AG04450 (cell line): ENCODE measurements around the gene PHF19. TPM values are rescaled to one million over a fixed set of nuclear protein-coding genes. Genes with fewer than 3 reads are reported as not detected.
A peak's percentile ranks its signal among the peaks of the same experiment; 100 is the strongest.

ENCODE experiments used
- CTCF ChIA-PET: fragments of 300-600, 350-600 bp; formaldehyde crosslinking; extraction: SDS; loops from one replicate; lab custom pipeline; 2022; ENCODE audit warnings: antibody characterized with exemption, inconsistent platforms; lab: Charles Lee
- POLR2A ChIA-PET: fragments of 350-600 bp; formaldehyde crosslinking; extraction: SDS; loops from one replicate; lab custom pipeline; 2021; ENCODE audit warnings: antibody characterized with exemption, inconsistent platforms; lab: Yijun Ruan, JAX
- DNase-seq: peaks from one replicate; pipeline ENCODE4 v3.0.0-alpha.2; 2011; ENCODE audit warnings: low read depth, low spot score
- H3K27ac ChIP-seq: one replicate; pipeline ENCODE4 v1.5.1; 2012; ENCODE audit warnings: low read depth, low read length, control low read depth
- H3K27me3 ChIP-seq: one replicate; pipeline ENCODE4 v1.6.0; 2012; ENCODE audit warnings: low read length; ENCODE audit not compliant: control insufficient read depth, insufficient read depth
- H3K4me3 ChIP-seq: 2 replicates; pipeline ENCODE4 v1.5.1; 2011; ENCODE audit warnings: mild to moderate bottlenecking, low read depth, low read length, control low read depth
- H3K9me3 ChIP-seq: 2 replicates; pipeline ENCODE4 v1.5.1; 2012; ENCODE audit warnings: low read length; ENCODE audit not compliant: control insufficient read depth, insufficient read depth
- CTCF ChIP-seq: IDR thresholded peaks from 2 replicates; pipeline ENCODE4 v1.5.1; 2011; ENCODE audit warnings: low read depth, low read length, control low read depth, inconsistent platforms
- polyA plus RNA-seq: library from polyadenylated mRNA; depleted of rRNA; stranded (reverse); fragments of >200 nt; gene quantifications from 2 replicates; pipeline ENCODE4 v1.2.3, GENCODE V29; 2011

PHF19 gene
- polyA plus RNA-seq, 1 experiment, result 20.4 TPM

GRCh38 chr9:120916588-120916987 lies 39.6 kb upstream of the PHF19 start:
- CTCF ChIA-PET, result interaction anchor here (0.6 to 2.8 kb wide), 12 partner anchors 9 to 334 kb away, joined by 3 to 11 read pairs (median 4); no protein-coding TSS in a partner anchor
- Histone ChIP-seq H3K4me3 (no peak overlapping the region), H3K27me3 (peaks cover 2% of the 10 kb centered on the region), H3K27ac (no peak overlapping the region), H3K9me3 (peaks cover 4% of the 10 kb centered on the region)
- no peak for DNase-seq
- POLR2A ChIA-PET, result interaction anchor here (0.5 kb wide), 1 partner anchor 13 kb away, joined by 3 read pairs; no protein-coding TSS in a partner anchor
- 0 out of 2 replicates have a peak, but pooled peaks have one; percentile 18 for TF ChIP-seq CTCF

- TF ChIP-seq CTCF, result no peak
- peaks cover 2% of the 10 kb centered on the region for H3K27me3 ChIP-seq
- CTCF ChIA-PET, result interaction anchor here (1.3 to 2.8 kb wide), 3 partner anchors 20 to 144 kb away, joined by 4 to 11 read pairs (median 8); no protein-coding TSS in a partner anchor
- DNase-seq, result no peak
- peaks cover 4% of the 10 kb centered on the region for H3K9me3 ChIP-seq
- POLR2A ChIA-PET, result interaction anchor here (0.5 kb wide), 1 partner anchor 14 kb away, joined by 3 read pairs; no protein-coding TSS in a partner anchor
- H3K4me3 ChIP-seq, result no peak overlapping the region
- no peak overlapping the region for H3K27ac ChIP-seq
Measured at GRCh38 chr9:120915854-120916470, 39.0 kb upstream of the PHF19 start.

GRCh38 chr9:120914953-120915352 lies 38.0 kb upstream of the PHF19 start:
- Histone ChIP-seq H3K27ac (no peak overlapping the region), H3K4me3 (no peak overlapping the region), H3K27me3 (peaks cover 2% of the 10 kb centered on the region), H3K9me3 (peaks cover 4% of the 10 kb centered on the region)
- CTCF ChIA-PET, result interaction anchor here (2.8 kb wide), 1 partner anchor 22 kb away, joined by 11 read pairs; no protein-coding TSS in a partner anchor
- no peak for DNase-seq
- TF ChIP-seq CTCF, result no peak
- POLR2A ChIA-PET, result no interaction called here

- ChIA-PET POLR2A (no interaction called here), CTCF (no interaction called here)
- Histone ChIP-seq H3K27me3 (peaks cover 2% of the 10 kb centered on the region), H3K27ac (no peak overlapping the region), H3K9me3 (peaks cover 4% of the 10 kb centered on the region), H3K4me3 (no peak overlapping the region)
- no peak for TF ChIP-seq CTCF
- no peak for DNase-seq
Measured at GRCh38 chr9:120914396-120914795, 37.4 kb upstream of the PHF19 start.

- Histone ChIP-seq H3K27me3 (no peaks in the 10 kb centered on the region), H3K9me3 (peaks cover 4% of the 10 kb centered on the region), H3K4me3 (no peak overlapping the region), H3K27ac (no peak overlapping the region)
- CTCF ChIA-PET, result no interaction called here
- DNase-seq, result no peak
- POLR2A ChIA-PET, result no interaction called here
- TF ChIP-seq CTCF, result no peak
Measured at GRCh38 chr9:120913647-120914264, 36.8 kb upstream of the PHF19 start.
